Nephron progenitor cell (in vitro differentiated cells): ENCODE results near the gene MARCHF10.
"Not testable (repeated sequence)": the region's sequence is repeated elsewhere in the genome, so short reads cannot be mapped to it uniquely, and the experiment has no call there.

ENCODE experiments used
- DNase-seq: peaks from one replicate; pipeline ENCODE4 v3.0.0; 2021
- H3K27ac Mint-ChIP-seq: 2 replicates; pipeline ENCODE4 v1.8.0; 2021; ENCODE audit warnings: mild to moderate bottlenecking, moderate library complexity, mixed read lengths
- H3K27me3 Mint-ChIP-seq: 2 replicates; pipeline ENCODE4 v1.8.0; 2021; ENCODE audit warnings: mild to moderate bottlenecking, low read depth, mixed read lengths; ENCODE audit not compliant: poor library complexity
- H3K36me3 Mint-ChIP-seq: 2 replicates; pipeline ENCODE4 v1.8.0; 2021; ENCODE audit warnings: low read depth, mixed read lengths
- H3K4me1 Mint-ChIP-seq: 2 replicates; pipeline ENCODE4 v1.8.0; 2021; ENCODE audit warnings: mixed read lengths
- H3K4me3 Mint-ChIP-seq: 2 replicates; pipeline ENCODE4 v1.8.0; 2021; ENCODE audit warnings: mild to moderate bottlenecking, moderate library complexity, mixed read lengths
- H3K9me3 Mint-ChIP-seq: 2 replicates; pipeline ENCODE4 v1.8.0; 2021; ENCODE audit warnings: mild to moderate bottlenecking, moderate library complexity, mixed read lengths
- CTCF ChIP-seq: fragments of 200-600 bp; sonication (generic); IDR thresholded peaks from 2 replicates; pipeline ENCODE4 v1.5.0; 2021; ENCODE audit warnings: antibody characterized with exemption

Gene MARCHF10

GRCh38 chr17:62701706-62702085 is 106.4 kb downstream of the MARCHF10 start:
- Mint-ChIP-seq H3K4me3 (no peak overlapping the region), H3K27ac (no peak overlapping the region), H3K9me3 (peaks cover 4% of the 10 kb centered on the region), H3K36me3 (no peaks in the 10 kb centered on the region), H3K4me1 (peaks cover 32% of the 10 kb centered on the region), H3K27me3 (peaks cover 37% of the 10 kb centered on the region)
- no peak for TF ChIP-seq CTCF
- DNase-seq = no peak

- Mint-ChIP-seq H3K4me1 (peaks cover 32% of the 10 kb centered on the region), H3K4me3 (no peak overlapping the region), H3K27me3 (peaks cover 35% of the 10 kb centered on the region), H3K27ac (no peak overlapping the region), H3K36me3 (no peaks in the 10 kb centered on the region), H3K9me3 (peaks cover under 1% of the 10 kb centered on the region)
- no peak for TF ChIP-seq CTCF
- DNase-seq = no peak
These were observed 107.0 kb downstream of the MARCHF10 start for GRCh38 chr17:62700964-62701705.

- not testable (repeated sequence) for H3K4me3 Mint-ChIP-seq, H3K36me3 Mint-ChIP-seq, H3K9me3 Mint-ChIP-seq, DNase-seq, H3K27ac Mint-ChIP-seq
- peaks cover 18% of the 10 kb centered on the region for H3K27me3 Mint-ChIP-seq
- peaks cover 41% of the 10 kb centered on the region for H3K4me1 Mint-ChIP-seq
These were observed 109.7 kb downstream of the MARCHF10 start for GRCh38 chr17:62698459-62698858.

GRCh38 chr17:62696726-62697490 is 111.2 kb downstream of the MARCHF10 start:
- TF ChIP-seq CTCF = no peak
- H3K27ac Mint-ChIP-seq = no peak overlapping the region
- peaks cover 44% of the 10 kb centered on the region for H3K4me1 Mint-ChIP-seq
- no peak overlapping the region for H3K4me3 Mint-ChIP-seq
- no peak for DNase-seq
- H3K27me3 Mint-ChIP-seq = peaks cover 6% of the 10 kb centered on the region
- no peaks in the 10 kb centered on the region for H3K9me3 Mint-ChIP-seq
- H3K36me3 Mint-ChIP-seq = no peaks in the 10 kb centered on the region

- Mint-ChIP-seq H3K9me3 (no peaks in the 10 kb centered on the region), H3K27ac (no peak overlapping the region), H3K4me3 (no peak overlapping the region), H3K4me1 (peaks cover 44% of the 10 kb centered on the region), H3K36me3 (no peaks in the 10 kb centered on the region), H3K27me3 (peaks cover 4% of the 10 kb centered on the region)
- DNase-seq = no peak
- no peak for TF ChIP-seq CTCF
These were observed 111.9 kb downstream of the MARCHF10 start for GRCh38 chr17:62696256-62696655.

- H3K27me3 Mint-ChIP-seq, DNase-seq, H3K36me3 Mint-ChIP-seq, H3K4me3 Mint-ChIP-seq, H3K9me3 Mint-ChIP-seq: not testable (repeated sequence)
- H3K27ac Mint-ChIP-seq = peak overlapping the region; percentile 88
- H3K4me1 Mint-ChIP-seq = peaks cover 44% of the 10 kb centered on the region
These were observed 112.9 kb downstream of the MARCHF10 start for GRCh38 chr17:62695093-62695738.
